Muscle of leg (tissue), 11 donors: ENCODE results near the gene FAM124B. TPM values are rescaled to one million over a fixed set of nuclear protein-coding genes. Genes with fewer than 3 reads are reported as not detected.
"Not testable (repeated sequence)": the region's sequence is repeated elsewhere in the genome, so short reads cannot be mapped to it uniquely, and the experiment has no call there.

ENCODE experiments used
- DNase-seq: peaks from one replicate; pipeline ENCODE4 v3.0.0; 2013
- H3K27ac ChIP-seq: one replicate; pipeline ENCODE4 v1.5.1; 2013; ENCODE audit warnings: mild to moderate bottlenecking, low read length, control low read depth
- H3K27me3 ChIP-seq: one replicate; pipeline ENCODE4 v1.6.1; 2013; ENCODE audit warnings: low read length; ENCODE audit not compliant: control insufficient read depth, insufficient read depth
- H3K36me3 ChIP-seq: one replicate; pipeline ENCODE4 v1.6.1; 2013; ENCODE audit warnings: low read length; ENCODE audit not compliant: control insufficient read depth, insufficient read depth
- H3K4me1 ChIP-seq: one replicate; pipeline ENCODE4 v1.6.1; 2013; ENCODE audit warnings: low read length; ENCODE audit not compliant: control insufficient read depth, insufficient read depth
- H3K4me3 ChIP-seq: one replicate; pipeline ENCODE4 v1.5.1; 2013; ENCODE audit warnings: low read length, control low read depth
- H3K9me3 ChIP-seq: replicated peaks from 2 replicates; pipeline ENCODE4 v1.6.1; 2013; ENCODE audit warnings: low read depth, low read length; ENCODE audit not compliant: control insufficient read depth
- WGBS: methylation state at CpG from one replicate; pipeline ENCODE4 v1.1.5; 2013; ENCODE audit warnings: missing lambda C conversion rate; ENCODE audit not compliant: insufficient coverage; 5-methylcytosine and 5-hydroxymethylcytosine counted together
- polyA plus RNA-seq, 8 donors: library from polyadenylated mRNA; unstranded; fragments of 120-200 nt; gene quantifications; one replicate each; pipeline versions ENCODE4 v1.2.1 to v1.2.3, GENCODE V29; 2013; ENCODE audit warnings: inconsistent platforms in 1 of 8, low replicate concordance in 1 of 8; ENCODE audit not compliant: insufficient read length in 8 of 8, insufficient read depth in 1 of 8
- total RNA-seq: library from RNA; stranded (reverse); fragments of 120-200 nt; gene quantifications from one replicate; pipeline ENCODE4 v1.2.4, GENCODE V29; 2013

The FAM124B gene
- total and polyA plus RNA-seq, 9 donors = 6.8 to 10.0 (median 7.4) TPM

- H3K27ac ChIP-seq = no peak overlapping the region
- peaks cover 9% of the 10 kb centered on the region for H3K4me1 ChIP-seq
- peaks cover 8% of the 10 kb centered on the region for H3K9me3 ChIP-seq
- DNase-seq = no peak
- H3K27me3 ChIP-seq = no peaks in the 10 kb centered on the region
- H3K36me3 ChIP-seq = no peaks in the 10 kb centered on the region
- 100% methylated on average over 2 of the region's 2 CpGs for WGBS
- H3K4me3 ChIP-seq = no peak overlapping the region
Observed at GRCh38 chr2:224403657-224404056, 1.8 kb upstream of the FAM124B start.

- Histone ChIP-seq H3K36me3 (no peaks in the 10 kb centered on the region), H3K27me3 (no peaks in the 10 kb centered on the region), H3K4me3 (peak overlapping the region; percentile 38), H3K27ac (peak overlapping the region; percentile 70), H3K9me3 (peaks cover 5% of the 10 kb centered on the region), H3K4me1 (peaks cover 9% of the 10 kb centered on the region)
- DNase-seq = no peak
- 73% methylated on average over 20 of the region's 22 CpGs for WGBS
Observed at GRCh38 chr2:224400886-224401632, 848 bp downstream of the FAM124B start.

DNA sequence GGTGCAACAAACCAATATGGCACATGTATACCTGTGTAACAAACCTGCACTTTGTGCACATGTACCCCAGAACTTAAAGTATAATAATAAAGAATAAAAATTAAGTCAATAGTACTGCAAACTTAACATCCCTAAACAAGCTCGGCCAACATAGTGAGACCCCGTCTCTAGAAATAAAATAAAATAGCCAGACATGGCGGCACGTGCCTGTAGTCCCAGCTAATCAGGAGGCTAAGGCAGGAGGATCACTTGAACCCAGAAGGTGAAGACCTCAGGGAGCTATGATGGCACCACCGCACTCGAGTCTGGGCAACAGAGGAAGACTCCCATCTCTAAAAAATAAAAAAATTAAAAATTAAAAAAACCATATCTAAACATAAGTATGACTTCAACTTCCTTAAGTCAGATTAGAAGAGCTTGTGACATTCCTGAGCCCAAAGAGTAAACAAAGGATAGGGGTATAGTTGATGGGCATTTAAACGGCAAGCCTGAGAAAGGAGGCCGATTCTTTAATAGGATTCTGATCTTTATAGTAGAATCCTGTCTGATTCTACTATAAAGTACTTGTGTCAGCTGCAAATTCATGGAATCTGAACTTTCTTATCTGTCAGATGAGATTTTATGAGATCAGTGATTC, 1.6 kb downstream of the FAM124B start:
- Histone ChIP-seq H3K27me3 (no peaks in the 10 kb centered on the region), H3K36me3 (no peaks in the 10 kb centered on the region), H3K27ac (peak overlapping the region; percentile 42), H3K4me1 (peaks cover 9% of the 10 kb centered on the region), H3K9me3 (no peaks in the 10 kb centered on the region), H3K4me3 (peak overlapping the region; percentile 38)
- DNase-seq = no peak
- WGBS = 82% methylated on average over 4 of the region's 8 CpGs

DNA sequence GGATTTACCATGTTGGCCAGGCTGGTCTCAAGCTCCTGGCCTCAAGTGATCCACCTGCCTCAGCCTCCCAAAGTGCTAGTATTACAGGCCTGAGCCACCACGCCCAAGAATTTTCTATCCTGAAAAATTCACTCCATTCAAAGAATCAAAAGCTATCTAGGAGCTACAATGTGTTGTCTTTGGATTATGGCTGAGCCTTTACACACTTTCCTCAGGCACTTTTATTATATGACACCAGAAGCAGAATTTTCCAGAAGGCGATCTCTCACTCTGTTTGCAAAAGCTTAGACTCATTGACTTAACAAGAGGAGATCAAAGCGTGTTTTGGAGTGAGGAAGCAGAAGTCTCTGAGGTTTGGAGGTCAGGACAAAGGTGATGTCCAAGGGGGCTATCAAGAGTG, 3.6 kb downstream of the FAM124B start:
- no peak for DNase-seq
- Histone ChIP-seq H3K9me3 (no peaks in the 10 kb centered on the region), H3K4me1 (peaks cover 7% of the 10 kb centered on the region), H3K4me3 (no peak overlapping the region), H3K27me3 (no peaks in the 10 kb centered on the region), H3K36me3 (no peaks in the 10 kb centered on the region), H3K27ac (no peak overlapping the region)
- no CpG with 5 or more reads among the region's 3 CpGs for WGBS

- H3K4me3 ChIP-seq, H3K27ac ChIP-seq, H3K27me3 ChIP-seq, H3K4me1 ChIP-seq, DNase-seq, H3K36me3 ChIP-seq, H3K9me3 ChIP-seq: not testable (repeated sequence)
- 100% methylated on average over 2 of the region's 5 CpGs for WGBS
Observed at GRCh38 chr2:224397100-224397499, 4.8 kb downstream of the FAM124B start.

DNA sequence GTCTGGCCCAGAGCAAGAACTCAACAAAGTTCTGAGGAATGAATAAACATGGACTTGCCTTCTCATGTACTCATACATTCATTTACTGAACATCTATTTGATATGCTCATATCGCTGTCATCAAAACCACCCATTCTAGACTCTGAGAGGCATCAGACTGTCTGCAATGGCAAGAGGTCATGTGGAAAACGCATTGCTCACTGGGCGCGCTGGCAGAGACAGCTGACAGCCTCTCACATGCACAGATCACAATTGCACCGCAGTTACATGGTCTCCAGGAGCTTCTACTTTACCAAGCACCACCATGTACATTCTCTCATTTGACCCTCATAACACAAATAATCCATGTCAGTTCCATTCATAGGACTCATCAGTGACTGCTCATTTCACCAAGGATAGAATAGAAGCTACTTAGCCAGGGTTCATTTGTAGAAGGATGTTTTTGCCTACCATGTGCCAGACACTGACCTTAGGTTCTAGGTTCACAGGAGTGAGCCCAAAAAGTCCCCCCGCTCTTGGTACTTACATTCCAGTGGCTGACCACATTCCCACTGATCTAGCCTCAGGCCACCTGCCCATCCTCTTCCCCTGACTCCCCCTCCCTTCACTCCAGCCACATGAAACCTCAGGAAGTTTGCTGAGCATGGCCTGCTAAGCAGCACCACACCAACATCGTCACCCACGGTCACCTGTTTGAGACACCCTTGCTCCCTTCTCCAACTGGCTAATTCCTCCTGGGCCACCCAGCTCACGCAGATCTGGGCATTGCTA, 6.1 kb downstream of the FAM124B start:
- no peaks in the 10 kb centered on the region for H3K27me3 ChIP-seq
- H3K27ac ChIP-seq = no peak overlapping the region
- 92% methylated on average over 8 of the region's 9 CpGs for WGBS
- no peaks in the 10 kb centered on the region for H3K4me1 ChIP-seq
- DNase-seq = no peak
- H3K9me3 ChIP-seq = no peaks in the 10 kb centered on the region
- no peaks in the 10 kb centered on the region for H3K36me3 ChIP-seq
- no peak overlapping the region for H3K4me3 ChIP-seq

- no peak for DNase-seq
- H3K4me3 ChIP-seq = no peak overlapping the region
- H3K27ac ChIP-seq = no peak overlapping the region
- no peaks in the 10 kb centered on the region for H3K9me3 ChIP-seq
- no peaks in the 10 kb centered on the region for H3K27me3 ChIP-seq
- no peaks in the 10 kb centered on the region for H3K4me1 ChIP-seq
- no peaks in the 10 kb centered on the region for H3K36me3 ChIP-seq
- WGBS = no CpG with 5 or more reads among the region's 3 CpGs
Observed at GRCh38 chr2:224393157-224393872, 8.6 kb downstream of the FAM124B start.

DNA sequence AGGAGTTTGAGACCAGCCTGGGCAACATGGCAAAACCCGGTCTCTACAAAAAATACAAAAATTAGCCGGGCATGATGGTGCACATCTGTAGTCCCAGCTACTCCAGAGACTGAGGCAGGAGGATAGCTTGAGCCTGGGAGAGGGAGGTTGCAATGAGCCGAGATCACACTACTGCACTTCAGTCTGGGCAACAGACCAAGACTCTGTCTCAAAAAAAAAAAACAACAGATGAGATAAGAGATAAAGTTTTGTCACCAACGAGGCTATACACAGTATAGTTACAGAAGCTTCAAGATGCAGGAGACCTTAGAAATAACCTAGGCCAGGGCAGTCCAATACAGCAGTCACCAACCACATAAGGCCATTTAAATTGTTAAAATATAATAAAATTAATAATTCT, 9.4 kb downstream of the FAM124B start:
- Histone ChIP-seq H3K27me3 (no peaks in the 10 kb centered on the region), H3K4me1 (no peaks in the 10 kb centered on the region), H3K4me3 (no peak overlapping the region), H3K36me3 (no peaks in the 10 kb centered on the region), H3K9me3 (no peaks in the 10 kb centered on the region), H3K27ac (no peak overlapping the region)
- no CpG with 5 or more reads among the region's 4 CpGs for WGBS
- DNase-seq = no peak

GRCh38 chr2:224389317-224389716, 12.6 kb downstream of the FAM124B start:
- Histone ChIP-seq H3K9me3 (no peaks in the 10 kb centered on the region), H3K4me1 (no peaks in the 10 kb centered on the region), H3K27ac (no peak overlapping the region), H3K4me3 (no peak overlapping the region), H3K27me3 (no peaks in the 10 kb centered on the region), H3K36me3 (no peaks in the 10 kb centered on the region)
- DNase-seq = no peak
- 65% methylated on average over 5 of the region's 5 CpGs for WGBS

DNA sequence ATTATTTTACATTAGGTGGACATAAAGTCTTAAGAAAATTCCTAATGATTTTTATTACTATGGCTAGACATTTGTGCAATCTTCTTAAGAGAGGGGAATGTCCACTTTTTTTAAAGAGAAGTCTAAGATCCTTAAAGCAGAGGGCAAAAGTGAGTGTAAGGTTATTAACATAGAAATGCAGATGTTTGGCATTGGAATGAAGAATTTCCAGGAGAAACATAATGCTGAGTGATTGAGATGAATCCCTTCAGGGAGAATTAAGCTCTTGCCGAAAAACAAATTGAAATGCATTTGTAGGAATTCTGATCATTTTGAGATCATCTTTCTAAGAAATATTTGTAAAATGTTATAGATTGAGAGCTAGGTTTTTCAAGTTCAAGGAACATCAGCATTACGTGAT, 15.0 kb downstream of the FAM124B start:
- Histone ChIP-seq H3K9me3 (no peaks in the 10 kb centered on the region), H3K27ac (peak overlapping the region; percentile 0), H3K27me3 (no peaks in the 10 kb centered on the region), H3K36me3 (no peaks in the 10 kb centered on the region), H3K4me1 (no peaks in the 10 kb centered on the region), H3K4me3 (no peak overlapping the region)
- no CpG with 5 or more reads among the region's 2 CpGs for WGBS
- DNase-seq = peak; percentile 54
